NB4 (cell line): Measurements from ENCODE around the gene GALNTL6.

Experiments used
- MYC ChIP-seq: IDR thresholded peaks from 2 replicates; pipeline ENCODE4 v1.6.1; 2011; ENCODE audit warnings: low read depth, low read length
- POLR2A ChIP-seq: IDR thresholded peaks from 2 replicates; pipeline ENCODE4 v1.6.1; 2011; ENCODE audit warnings: mild to moderate bottlenecking; ENCODE audit not compliant: insufficient read length; ENCODE audit errors: extremely low read depth
- TF ChIP-seq, protein P1 (sequence below): IDR thresholded peaks from one replicate; pipeline ENCODE4 v1.5.1; 2012; ENCODE audit warnings: low read depth, low read length

DNA sequence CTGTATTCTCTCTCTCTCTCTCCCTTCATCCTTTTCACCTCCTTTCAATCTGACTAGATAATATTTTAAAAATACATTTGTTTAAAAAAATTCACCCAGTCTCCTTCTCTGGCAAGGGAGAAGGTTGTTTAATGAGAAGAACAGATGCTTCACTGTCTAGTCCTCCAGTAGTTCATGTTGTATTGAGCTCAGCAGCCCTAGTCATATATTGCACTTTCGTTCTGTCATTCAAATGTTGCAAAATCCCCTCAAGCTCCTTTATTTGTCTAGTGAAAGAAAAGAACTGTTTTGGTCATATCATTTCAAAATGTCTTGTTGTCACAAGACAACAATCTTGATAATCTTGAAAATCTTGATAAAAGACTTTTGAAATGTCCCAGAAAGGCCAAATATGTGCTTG lies 248.0 kb downstream of the GALNTL6 start:
- TF ChIP-seq POLR2A, result no peak
- TF ChIP-seq, protein P1, sequence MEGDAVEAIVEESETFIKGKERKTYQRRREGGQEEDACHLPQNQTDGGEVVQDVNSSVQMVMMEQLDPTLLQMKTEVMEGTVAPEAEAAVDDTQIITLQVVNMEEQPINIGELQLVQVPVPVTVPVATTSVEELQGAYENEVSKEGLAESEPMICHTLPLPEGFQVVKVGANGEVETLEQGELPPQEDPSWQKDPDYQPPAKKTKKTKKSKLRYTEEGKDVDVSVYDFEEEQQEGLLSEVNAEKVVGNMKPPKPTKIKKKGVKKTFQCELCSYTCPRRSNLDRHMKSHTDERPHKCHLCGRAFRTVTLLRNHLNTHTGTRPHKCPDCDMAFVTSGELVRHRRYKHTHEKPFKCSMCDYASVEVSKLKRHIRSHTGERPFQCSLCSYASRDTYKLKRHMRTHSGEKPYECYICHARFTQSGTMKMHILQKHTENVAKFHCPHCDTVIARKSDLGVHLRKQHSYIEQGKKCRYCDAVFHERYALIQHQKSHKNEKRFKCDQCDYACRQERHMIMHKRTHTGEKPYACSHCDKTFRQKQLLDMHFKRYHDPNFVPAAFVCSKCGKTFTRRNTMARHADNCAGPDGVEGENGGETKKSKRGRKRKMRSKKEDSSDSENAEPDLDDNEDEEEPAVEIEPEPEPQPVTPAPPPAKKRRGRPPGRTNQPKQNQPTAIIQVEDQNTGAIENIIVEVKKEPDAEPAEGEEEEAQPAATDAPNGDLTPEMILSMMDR, result no peak
- no peak for TF ChIP-seq MYC
